Mesenchymal stem cell (in vitro differentiated cells and primary cell): ENCODE measurements around the gene EARS2.

Experiments
- DNase-seq: peaks from one replicate; pipeline ENCODE4 v3.0.0-alpha.2; 2013
- H2AFZ ChIP-seq: one replicate; pipeline ENCODE4 v1.6.1; 2013; ENCODE audit warnings: low read depth, mild to moderate bottlenecking, control low read depth, inconsistent platforms, low read length, moderate library complexity
- H2AK5ac ChIP-seq: 2 replicates; pipeline ENCODE4 v1.6.1; 2013; ENCODE audit warnings: low read length, moderate library complexity, mild to moderate bottlenecking, inconsistent platforms; ENCODE audit not compliant: severe bottlenecking
- H2BK120ac ChIP-seq: one replicate; pipeline ENCODE4 v1.6.1; 2013; ENCODE audit warnings: low read depth, mild to moderate bottlenecking, inconsistent platforms, low read length, moderate library complexity
- H2BK12ac ChIP-seq, 2 experiments: one replicate each; pipeline ENCODE4 v1.6.1; 2013; ENCODE audit warnings: inconsistent platforms in 2 of 2, low read length in 2 of 2, mild to moderate bottlenecking in 2 of 2, moderate library complexity in 2 of 2, control low read depth in 1 of 2
- H2BK15ac ChIP-seq: one replicate; pipeline ENCODE4 v1.6.1; 2013; ENCODE audit warnings: mild to moderate bottlenecking, low read depth, inconsistent platforms; ENCODE audit not compliant: poor library complexity, severe bottlenecking
- H2BK5ac ChIP-seq: 2 replicates; pipeline ENCODE4 v1.6.1; 2013; ENCODE audit warnings: low read depth, mild to moderate bottlenecking, low read length, control low read depth, inconsistent platforms; ENCODE audit not compliant: poor library complexity, severe bottlenecking
- H3K14ac ChIP-seq, 2 experiments: one replicate each; pipeline ENCODE4 v1.6.1; 2013; ENCODE audit warnings: inconsistent platforms in 2 of 2, low read length in 2 of 2, control low read depth in 1 of 2, mild to moderate bottlenecking in 1 of 2, moderate library complexity in 1 of 2
- H3K18ac ChIP-seq, 2 experiments: one replicate each; pipeline ENCODE4 v1.6.1; 2013; ENCODE audit warnings: inconsistent platforms in 2 of 2, low read length in 2 of 2, control low read depth in 1 of 2, low read depth in 1 of 2, mild to moderate bottlenecking in 1 of 2
- H3K23ac ChIP-seq, 2 experiments: one replicate each; pipeline ENCODE4 v1.6.1; 2013; ENCODE audit warnings: inconsistent platforms in 2 of 2, low read length in 2 of 2, mild to moderate bottlenecking in 2 of 2, moderate library complexity in 2 of 2, control low read depth in 1 of 2
- H3K27ac ChIP-seq: 2 replicates; pipeline ENCODE4 v1.5.1; 2013; ENCODE audit warnings: mild to moderate bottlenecking, moderate library complexity, low read length, control low read depth, inconsistent platforms; ENCODE audit not compliant: poor library complexity, severe bottlenecking
- H3K27me3 ChIP-seq, 2 experiments: 2 replicates each; pipeline versions ENCODE4 v1.6.1 to v1.7.0; 2013; ENCODE audit warnings: low read length in 2 of 2, mild to moderate bottlenecking in 2 of 2, moderate library complexity in 2 of 2, control low read depth in 1 of 2, inconsistent platforms in 1 of 2; ENCODE audit not compliant: control insufficient read depth in 1 of 2, insufficient read depth in 1 of 2
- H3K36me3 ChIP-seq, 2 experiments: 2 replicates each; pipeline versions ENCODE4 v1.6.1 to v1.7.0; 2013; ENCODE audit warnings: low read length in 2 of 2, control low read depth in 1 of 2, inconsistent platforms in 1 of 2, low read depth in 1 of 2, mild to moderate bottlenecking in 1 of 2; ENCODE audit not compliant: insufficient read depth in 2 of 2, control insufficient read depth in 1 of 2
- H3K4ac ChIP-seq, 2 experiments: one replicate each; pipeline ENCODE4 v1.6.1; 2013; ENCODE audit warnings: inconsistent platforms in 2 of 2, low read length in 2 of 2, mild to moderate bottlenecking in 2 of 2, moderate library complexity in 2 of 2, control low read depth in 1 of 2, low read depth in 1 of 2
- H3K4me1 ChIP-seq: 2 replicates; pipeline ENCODE4 v1.6.1; 2013; ENCODE audit warnings: low read depth, low read length, control low read depth; ENCODE audit not compliant: control insufficient read depth, insufficient read depth
- H3K4me2 ChIP-seq: 2 replicates; pipeline ENCODE4 v1.6.1; 2013; ENCODE audit warnings: low read length, mild to moderate bottlenecking, inconsistent platforms; ENCODE audit not compliant: poor library complexity, severe bottlenecking
- H3K4me3 ChIP-seq, 2 experiments: 2 replicates each; pipeline versions ENCODE4 v1.5.1 to v1.7.0; 2013; ENCODE audit warnings: low read length in 2 of 2, mild to moderate bottlenecking in 2 of 2, control low read depth in 1 of 2, low read depth in 1 of 2; ENCODE audit not compliant: insufficient read depth in 1 of 2
- H3K79me1 ChIP-seq: replicated peaks from 2 replicates; pipeline ENCODE4 v1.6.1; 2013; ENCODE audit warnings: mild to moderate bottlenecking, control low read depth, low read length, inconsistent platforms; ENCODE audit not compliant: poor library complexity, severe bottlenecking
- H3K9ac ChIP-seq: 2 replicates; pipeline ENCODE4 v1.7.0; 2013; ENCODE audit warnings: mild to moderate bottlenecking, low read length, moderate library complexity
- H3K9me3 ChIP-seq: 2 replicates; pipeline ENCODE4 v1.7.0; 2013; ENCODE audit warnings: mild to moderate bottlenecking, low read length; ENCODE audit not compliant: control insufficient read depth
- H4K8ac ChIP-seq: one replicate; pipeline ENCODE4 v1.6.1; 2013; ENCODE audit warnings: inconsistent platforms, mild to moderate bottlenecking, low read length, moderate library complexity
- H4K91ac ChIP-seq: one replicate; pipeline ENCODE4 v1.6.1; 2013; ENCODE audit warnings: mild to moderate bottlenecking, low read length, inconsistent platforms
- WGBS: methylation state at CpG from one replicate; pipeline ENCODE4 v1.1.7; 2013; ENCODE audit warnings: mixed read lengths; 5-methylcytosine and 5-hydroxymethylcytosine counted together

Gene EARS2

DNA sequence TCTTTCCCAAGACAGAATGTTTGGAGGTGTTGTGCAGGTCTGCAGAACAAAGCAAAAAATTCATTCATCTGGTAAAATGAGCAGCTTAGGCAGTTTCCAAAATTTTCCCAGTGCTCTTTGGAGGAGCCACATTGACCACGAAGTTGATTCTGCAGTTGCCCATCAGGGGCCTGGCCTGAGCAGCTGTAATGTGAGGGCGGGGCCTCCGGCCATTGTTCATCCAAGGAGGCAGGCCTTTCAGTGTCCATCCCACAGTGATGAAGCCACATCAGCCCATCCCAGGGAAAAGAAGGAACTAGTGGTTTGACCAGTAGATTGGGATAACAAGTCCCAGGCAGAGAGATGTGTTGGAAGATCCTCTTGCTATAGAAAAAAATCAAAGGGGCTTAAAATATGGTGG, 10.5 kb upstream of the EARS2 start:
- Histone ChIP-seq H3K4me1 (no peaks in the 10 kb centered on the region), H4K8ac (no peak overlapping the region), H3K18ac (no peak overlapping the region), H2BK15ac (no peak overlapping the region), H2AK5ac (no peak overlapping the region), H2AFZ (no peak overlapping the region), H3K4me2 (no peak overlapping the region), H3K79me1 (peaks cover 46% of the 10 kb centered on the region), H2BK120ac (no peak overlapping the region), H4K91ac (no peak overlapping the region), H3K23ac (no peak overlapping the region), H2BK12ac (no peak overlapping the region), H3K4ac (no peak overlapping the region), H3K4me3 (no peak overlapping the region), H3K9ac (no peak overlapping the region), H3K27me3 (no peaks in the 10 kb centered on the region), H3K14ac (no peak overlapping the region), H2BK5ac (no peak overlapping the region), H3K9me3 (no peaks in the 10 kb centered on the region), H3K36me3 (peaks cover 71 to 99% of the 10 kb centered on the region in 2 experiments), H3K27ac (no peak overlapping the region)
- 93% methylated on average over 3 of the region's 3 CpGs for WGBS
- no peak for DNase-seq

DNA sequence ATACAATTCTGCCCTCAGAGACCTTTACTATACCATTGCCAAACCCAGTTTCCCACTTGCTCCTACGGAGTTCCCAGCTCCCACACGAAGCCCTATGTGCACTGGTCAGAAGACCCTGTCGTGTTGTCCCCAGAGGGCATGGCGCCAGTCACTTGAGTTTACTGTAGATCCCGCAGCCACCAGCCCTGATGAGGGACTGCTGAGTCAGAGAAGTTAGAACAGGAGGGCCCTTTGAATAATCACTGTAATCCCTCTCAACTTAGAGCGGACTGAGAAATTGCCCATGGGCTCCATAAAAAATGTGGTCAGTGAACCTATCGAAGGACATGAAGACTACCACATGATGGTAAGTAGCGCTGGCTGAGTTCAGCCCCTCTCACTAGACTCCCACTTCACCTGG, 9.6 kb upstream of the EARS2 start:
- H3K4me1 ChIP-seq = no peaks in the 10 kb centered on the region
- H3K4me3 ChIP-seq = no peak overlapping the region
- H2BK5ac ChIP-seq = no peak overlapping the region
- peaks cover 68 to 99% of the 10 kb centered on the region in 2 experiments for H3K36me3 ChIP-seq
- H3K4ac ChIP-seq = no peak overlapping the region
- no peak overlapping the region for H3K27ac ChIP-seq
- no peak overlapping the region for H2BK15ac ChIP-seq
- H2BK12ac ChIP-seq = no peak overlapping the region
- H3K4me2 ChIP-seq = no peak overlapping the region
- H2BK120ac ChIP-seq = no peak overlapping the region
- no peak overlapping the region for H3K18ac ChIP-seq
- 96% methylated on average over 8 of the region's 8 CpGs for WGBS
- no peak overlapping the region for H4K91ac ChIP-seq
- no peak overlapping the region for H2AK5ac ChIP-seq
- H3K14ac ChIP-seq = no peak overlapping the region
- H3K79me1 ChIP-seq = peaks cover 42% of the 10 kb centered on the region
- no peaks in the 10 kb centered on the region for H3K27me3 ChIP-seq
- no peak overlapping the region for H2AFZ ChIP-seq
- no peak overlapping the region for H3K9ac ChIP-seq
- no peak overlapping the region for H3K23ac ChIP-seq
- H3K9me3 ChIP-seq = no peaks in the 10 kb centered on the region
- H4K8ac ChIP-seq = no peak overlapping the region
- no peak for DNase-seq

DNA sequence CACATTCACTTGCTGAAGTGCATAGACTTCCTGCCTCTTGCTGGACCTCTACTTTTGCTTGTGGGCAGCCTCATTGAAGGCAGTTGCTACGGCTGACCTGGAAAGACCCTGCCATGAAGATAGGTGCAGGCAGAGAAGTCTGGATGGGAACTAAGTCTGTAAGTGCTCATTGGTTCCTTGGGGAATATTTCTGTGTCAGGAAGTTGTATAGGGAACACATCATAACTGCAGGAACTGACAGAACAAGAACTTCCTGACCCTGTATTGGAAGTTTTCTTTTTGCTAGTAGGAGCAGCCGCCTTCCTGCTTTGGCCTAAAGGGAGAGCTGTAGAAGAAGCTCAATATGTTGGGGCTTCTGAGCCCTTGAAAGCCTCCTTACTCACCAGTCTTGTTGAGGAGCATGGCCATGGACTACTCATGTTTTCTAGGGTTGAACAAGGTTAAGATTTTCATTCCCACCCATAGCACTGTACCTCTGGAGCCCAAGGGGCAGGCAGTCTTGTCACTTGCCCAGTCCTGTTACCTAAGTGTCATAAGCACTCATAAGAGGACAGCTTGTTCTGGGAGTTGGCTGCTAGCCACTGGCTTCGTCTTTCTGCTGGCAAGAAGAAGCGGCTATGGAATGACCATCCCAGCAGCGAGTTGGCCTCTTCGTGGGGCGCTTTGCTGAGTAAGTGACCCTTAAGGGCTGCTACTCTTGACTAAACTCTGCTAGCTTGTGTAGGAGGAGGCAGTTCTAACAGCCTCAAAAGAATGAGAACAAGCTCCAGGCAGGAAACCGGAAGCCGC, 7.6 kb upstream of the EARS2 start:
- Histone ChIP-seq H3K4me1 (no peaks in the 10 kb centered on the region), H3K4me3 (no peak overlapping the region), H2BK120ac (no peak overlapping the region), H2BK12ac (no peak overlapping the region), H4K8ac (no peak overlapping the region), H3K9me3 (no peaks in the 10 kb centered on the region), H2AK5ac (no peak overlapping the region), H3K27ac (no peak overlapping the region), H2BK15ac (no peak overlapping the region), H3K18ac (no peak overlapping the region), H3K36me3 (peaks cover 59 to 99% of the 10 kb centered on the region in 2 experiments), H3K4ac (no peak overlapping the region), H3K79me1 (peaks cover 47% of the 10 kb centered on the region), H2BK5ac (no peak overlapping the region), H3K23ac (no peak overlapping the region), H3K9ac (peak overlapping the region; percentile 4), H2AFZ (no peak overlapping the region), H4K91ac (no peak overlapping the region), H3K27me3 (no peaks in the 10 kb centered on the region), H3K14ac (no peak overlapping the region), H3K4me2 (no peak overlapping the region)
- 98% methylated on average over 9 of the region's 9 CpGs for WGBS
- no peak for DNase-seq

DNA sequence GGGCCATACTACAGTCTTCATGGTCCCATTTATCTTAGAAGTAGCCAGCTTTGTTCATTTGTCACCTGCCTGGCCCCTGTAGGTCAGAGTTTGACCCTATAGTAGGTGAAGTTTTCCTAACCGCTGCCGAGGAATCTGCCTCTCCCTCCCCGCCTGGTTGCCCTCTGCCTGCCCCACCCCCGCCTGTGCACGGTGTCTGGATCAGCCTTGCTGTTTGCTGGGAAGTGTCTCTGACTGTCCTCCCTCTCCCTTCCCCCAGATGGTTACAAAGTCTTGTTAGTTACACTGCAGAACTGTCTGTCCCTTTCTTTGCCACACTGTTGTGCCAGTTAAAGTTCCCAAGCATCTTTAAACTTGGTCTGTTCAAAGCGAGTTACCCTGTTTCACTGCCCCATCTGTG, 6.0 kb upstream of the EARS2 start:
- Histone ChIP-seq H2BK5ac (no peak overlapping the region), H2AFZ (no peak overlapping the region), H3K4me2 (no peak overlapping the region), H4K8ac (no peak overlapping the region), H2BK12ac (no peak overlapping the region), H3K4me1 (no peaks in the 10 kb centered on the region), H2BK120ac (no peak overlapping the region), H3K9ac (no peak overlapping the region), H3K18ac (no peak overlapping the region), H2BK15ac (no peak overlapping the region), H3K4me3 (no peak overlapping the region), H3K79me1 (peaks cover 47% of the 10 kb centered on the region), H3K27me3 (no peaks in the 10 kb centered on the region), H4K91ac (no peak overlapping the region), H3K14ac (no peak overlapping the region), H3K23ac (no peak overlapping the region), H3K36me3 (peaks cover 55 to 91% of the 10 kb centered on the region in 2 experiments), H3K4ac (no peak overlapping the region), H2AK5ac (no peak overlapping the region), H3K27ac (no peak overlapping the region), H3K9me3 (no peaks in the 10 kb centered on the region)
- no peak for DNase-seq
- WGBS = 93% methylated on average over 6 of the region's 6 CpGs
